Stimulated activated CD4-positive, alpha-beta T cell treated with anti-CD3 and anti-CD28 coated beads, Interleukin-12 subunit alpha, Interleukin-12 subunit beta, amount 100 ng/mL, for 24 hours (primary cell): ENCODE results near the gene GSG1.

Source experiments
- DNase-seq, 2 experiments: peaks; one replicate each; pipeline ENCODE4 v3.0.0-alpha.2; 2020; ENCODE audit warnings: low read depth in 2 of 2

Gene GSG1

GRCh38 chr12:13120413-13120812, 16.9 kb upstream of the GSG1 start:
- DNase-seq, result no peak

- no peak for DNase-seq
Measured at GRCh38 chr12:13119826-13120225, 16.4 kb upstream of the GSG1 start.

GRCh38 chr12:13117029-13117428, 13.6 kb upstream of the GSG1 start:
- DNase-seq, result no peak

- no peak for DNase-seq
Measured at GRCh38 chr12:13116259-13116658, 12.8 kb upstream of the GSG1 start.

- DNase-seq, result no peak
Measured at GRCh38 chr12:13114251-13115052, 11.0 kb upstream of the GSG1 start.

GRCh38 chr12:13112968-13113367, 9.5 kb upstream of the GSG1 start:
- no peak for DNase-seq

GRCh38 chr12:13106666-13107065, 3.2 kb upstream of the GSG1 start:
- no peak for DNase-seq

- no peak for DNase-seq
Measured at GRCh38 chr12:13105781-13106180, 2.3 kb upstream of the GSG1 start.

GRCh38 chr12:13104409-13104808, 942 bp upstream of the GSG1 start:
- DNase-seq, result no peak

- DNase-seq, result no peak
Measured at GRCh38 chr12:13102461-13103195, 839 bp downstream of the GSG1 start.

GRCh38 chr12:13101821-13102375, 1.6 kb downstream of the GSG1 start:
- DNase-seq, result no peak

GRCh38 chr12:13100882-13101769, 2.3 kb downstream of the GSG1 start:
- peak; percentile 69 to 72 for DNase-seq

- no peak for DNase-seq
Measured at GRCh38 chr12:13100605-13100881, 2.9 kb downstream of the GSG1 start.

GRCh38 chr12:13099844-13100604, 3.4 kb downstream of the GSG1 start:
- no peak for DNase-seq

GRCh38 chr12:13099066-13099843, 4.2 kb downstream of the GSG1 start:
- no peak for DNase-seq

- no peak for DNase-seq
Measured at GRCh38 chr12:13097491-13098011, 5.9 kb downstream of the GSG1 start.

GRCh38 chr12:13095266-13095995, 8.0 kb downstream of the GSG1 start:
- no peak for DNase-seq

GRCh38 chr12:13094367-13094766, 9.1 kb downstream of the GSG1 start:
- no peak for DNase-seq

- no peak for DNase-seq
Measured at GRCh38 chr12:13093848-13094220, 9.6 kb downstream of the GSG1 start.
